ENCODE results near the gene UBXN6. TPM values are rescaled to one million over a fixed set of nuclear protein-coding genes. Genes with fewer than 3 reads are reported as not detected.

The UBXN6 gene
- total RNA-seq, 2 experiments from 2014 or later: 36.2 to 44.6 TPM

GRCh38 chr19:4488496-4488895, 30.9 kb upstream of the UBXN6 start:
- no peaks in the 10 kb centered on the region for H3K9me3 Mint-ChIP-seq
- H3K27me3 Mint-ChIP-seq: no peaks in the 10 kb centered on the region
- peaks cover 18% of the 10 kb centered on the region for H3K36me3 Mint-ChIP-seq (ENCODE audit: low read depth)
- H3K4me3 Mint-ChIP-seq: no peak overlapping the region
- ChIA-PET CTCF (no interaction called here), POLR2A (no interaction called here)
- no peak overlapping the region for H3K27ac Mint-ChIP-seq
- DNase-seq: no peak
- H3K4me1 Mint-ChIP-seq: peaks cover 3% of the 10 kb centered on the region

GRCh38 chr19:4487572-4487971, 30.0 kb upstream of the UBXN6 start:
- POLR2A ChIA-PET: no interaction called here
- Mint-ChIP-seq H3K27ac (no peak overlapping the region), H3K9me3 (no peaks in the 10 kb centered on the region), H3K4me1 (peaks cover 3% of the 10 kb centered on the region), H3K4me3 (no peak overlapping the region), H3K36me3 (ENCODE audit: low read depth) (peaks cover 18% of the 10 kb centered on the region), H3K27me3 (no peaks in the 10 kb centered on the region)
- DNase-seq: no peak
- CTCF ChIA-PET: no interaction called here

GRCh38 chr19:4483385-4483784, 25.8 kb upstream of the UBXN6 start:
- peaks cover 5% of the 10 kb centered on the region for H3K36me3 Mint-ChIP-seq (ENCODE audit: low read depth)
- no peak overlapping the region for H3K4me3 Mint-ChIP-seq
- no peak overlapping the region for H3K27ac Mint-ChIP-seq
- peaks cover 3% of the 10 kb centered on the region for H3K4me1 Mint-ChIP-seq
- CTCF ChIA-PET: interaction anchor here (1.2 kb wide), 1 partner anchor 136 kb away, joined by 3 read pairs; no protein-coding TSS in a partner anchor
- POLR2A ChIA-PET: no interaction called here
- no peaks in the 10 kb centered on the region for H3K9me3 Mint-ChIP-seq
- DNase-seq: no peak
- H3K27me3 Mint-ChIP-seq: no peaks in the 10 kb centered on the region

GRCh38 chr19:4482721-4483364, 25.2 kb upstream of the UBXN6 start:
- Mint-ChIP-seq H3K27ac (no peak overlapping the region), H3K4me1 (peaks cover 3% of the 10 kb centered on the region), H3K36me3 (ENCODE audit: low read depth) (peaks cover 7% of the 10 kb centered on the region), H3K9me3 (no peaks in the 10 kb centered on the region), H3K4me3 (no peak overlapping the region), H3K27me3 (no peaks in the 10 kb centered on the region)
- ChIA-PET CTCF (interaction anchor here (0.8 to 1.2 kb wide), 2 partner anchors 42 to 113 kb away, joined by 3 read pairs; no protein-coding TSS in a partner anchor), POLR2A (no interaction called here)
- no peak for DNase-seq

- Mint-ChIP-seq H3K4me1 (peaks cover 17% of the 10 kb centered on the region), H3K27ac (no peak overlapping the region), H3K36me3 (ENCODE audit: low read depth) (peaks cover 12% of the 10 kb centered on the region), H3K9me3 (no peaks in the 10 kb centered on the region), H3K27me3 (no peaks in the 10 kb centered on the region), H3K4me3 (no peak overlapping the region)
- ChIA-PET POLR2A (no interaction called here), CTCF (interaction anchor here (0.8 kb wide), 1 partner anchor 58 kb away, joined by 3 read pairs; the partner anchor contains the start of gene PLIN5)
- DNase-seq: no peak
These were observed 19.6 kb upstream of the UBXN6 start for GRCh38 chr19:4477034-4477801.

GRCh38 chr19:4474514-4475022, 17.0 kb upstream of the UBXN6 start:
- Mint-ChIP-seq H3K27me3 (no peaks in the 10 kb centered on the region), H3K4me3 (peak overlapping the region; percentile 75), H3K9me3 (no peaks in the 10 kb centered on the region), H3K27ac (peak overlapping the region; percentile 80), H3K4me1 (peaks cover 23% of the 10 kb centered on the region), H3K36me3 (ENCODE audit: low read depth) (peaks cover 12% of the 10 kb centered on the region)
- DNase-seq: peak; percentile 49
- CTCF ChIA-PET: interaction anchor here (0.6 to 1.4 kb wide), 5 partner anchors 10 to 193 kb away, joined by 3 to 5 read pairs (median 3); partner anchors contain the start of gene SH3GL1
- POLR2A ChIA-PET: interaction anchor here (0.7 kb wide), 1 partner anchor 39 kb away, joined by 10 read pairs; no protein-coding TSS in a partner anchor

GRCh38 chr19:4473763-4474513, 16.3 kb upstream of the UBXN6 start:
- ChIA-PET CTCF (interaction anchor here (0.6 to 1.4 kb wide), 4 partner anchors 11 to 193 kb away, joined by 3 to 5 read pairs (median 4); partner anchors contain the start of gene SH3GL1), POLR2A (no interaction called here)
- no peaks in the 10 kb centered on the region for H3K9me3 Mint-ChIP-seq
- H3K4me3 Mint-ChIP-seq: peak overlapping the region; percentile 75
- H3K27me3 Mint-ChIP-seq: no peaks in the 10 kb centered on the region
- peaks cover 12% of the 10 kb centered on the region for H3K36me3 Mint-ChIP-seq (ENCODE audit: low read depth)
- peak overlapping the region; percentile 80 for H3K27ac Mint-ChIP-seq
- DNase-seq: no peak
- H3K4me1 Mint-ChIP-seq: peaks cover 23% of the 10 kb centered on the region

GRCh38 chr19:4473011-4473762, 15.6 kb upstream of the UBXN6 start:
- DNase-seq: no peak
- H3K9me3 Mint-ChIP-seq: no peaks in the 10 kb centered on the region
- H3K27me3 Mint-ChIP-seq: no peaks in the 10 kb centered on the region
- ChIA-PET CTCF (no interaction called here), POLR2A (interaction anchor here (0.6 kb wide), 1 partner anchor 23 kb away, joined by 3 read pairs; no protein-coding TSS in a partner anchor)
- peaks cover 23% of the 10 kb centered on the region for H3K4me1 Mint-ChIP-seq
- peak overlapping the region; percentile 75 for H3K4me3 Mint-ChIP-seq
- H3K36me3 Mint-ChIP-seq (ENCODE audit: low read depth): peaks cover 10% of the 10 kb centered on the region
- peak overlapping the region; percentile 80 for H3K27ac Mint-ChIP-seq

- H3K36me3 Mint-ChIP-seq (ENCODE audit: low read depth): peaks cover 5% of the 10 kb centered on the region
- H3K27ac Mint-ChIP-seq: peak within 1 kb of the TSS; percentile 76
- no peaks in the 10 kb centered on the region for H3K9me3 Mint-ChIP-seq
- H3K27me3 Mint-ChIP-seq: no peaks in the 10 kb centered on the region
- H3K4me1 Mint-ChIP-seq: peaks cover 23% of the 10 kb centered on the region
- ChIA-PET POLR2A (interaction anchor here (0.6 kb wide), 1 partner anchor 24 kb away, joined by 3 read pairs; no protein-coding TSS in a partner anchor), CTCF (interaction anchor here (1.6 to 2.0 kb wide), 2 partner anchors 72 to 205 kb away, joined by 4 to 11 read pairs; partner anchors contain the start of gene SH3GL1)
- no peak for DNase-seq
- peak within 1 kb of the TSS; percentile 75 for H3K4me3 Mint-ChIP-seq
These were observed 14.8 kb upstream of the UBXN6 start, which contains the start of gene HDGFL2 for GRCh38 chr19:4472174-4472974. TSS of gene HDGFL2 (plus strand) at chr19:4472297. CDS start at chr19:4472351, 54 bp downstream.

- H3K27ac Mint-ChIP-seq: no peak overlapping the region
- ChIA-PET CTCF (interaction anchor here (0.5 to 2.0 kb wide), 10 partner anchors 15 to 205 kb away, joined by 3 to 11 read pairs (median 4); partner anchors contain the start of genes MPND and SH3GL1), POLR2A (no interaction called here)
- H3K9me3 Mint-ChIP-seq: no peaks in the 10 kb centered on the region
- peaks cover 23% of the 10 kb centered on the region for H3K4me1 Mint-ChIP-seq
- peak; percentile 99 for DNase-seq
- H3K27me3 Mint-ChIP-seq: no peaks in the 10 kb centered on the region
- no peak overlapping the region for H3K4me3 Mint-ChIP-seq
- H3K36me3 Mint-ChIP-seq (ENCODE audit: low read depth): peaks cover 2% of the 10 kb centered on the region
These were observed 14.0 kb upstream of the UBXN6 start for GRCh38 chr19:4471403-4472173.

GRCh38 chr19:4467835-4468234, 10.2 kb upstream of the UBXN6 start:
- Mint-ChIP-seq H3K27me3 (no peaks in the 10 kb centered on the region), H3K27ac (no peak overlapping the region), H3K9me3 (no peaks in the 10 kb centered on the region), H3K36me3 (ENCODE audit: low read depth) (no peaks in the 10 kb centered on the region), H3K4me3 (no peak overlapping the region), H3K4me1 (peaks cover 6% of the 10 kb centered on the region)
- DNase-seq: no peak
- CTCF ChIA-PET: no interaction called here
- POLR2A ChIA-PET: no interaction called here

Data from activated CD4-positive, alpha-beta T cell treated with anti-CD3 and anti-CD28 coated beads, Interleukin-2, amount 10 ng/mL, durations not matched to agents 7 days and 5 days (primary cell).